C4-2B (cell line): ENCODE results near the gene TTC17.
"Not testable (repeated sequence)": the region's sequence is repeated elsewhere in the genome, so short reads cannot be mapped to it uniquely, and the experiment has no call there.

ENCODE experiments used
- H3K27ac ChIP-seq: fragments of 450-650 bp; 2 replicates; pipeline ENCODE4 v1.5.1; 2017
- CTCF ChIP-seq: fragments of 450-650 bp; conservative IDR thresholded peaks from 2 replicates; pipeline ENCODE4 v1.5.1; 2017; ENCODE audit warnings: mild to moderate bottlenecking
- ZFX ChIP-seq: fragments of 450-650 bp; IDR thresholded peaks from 2 replicates; pipeline ENCODE4 v1.6.1; 2017

TTC17 gene

GRCh38 chr11:43384393-43384792 is 25.7 kb downstream of the TTC17 start:
- TF ChIP-seq CTCF (no peak), ZFX (no peak)
- H3K27ac ChIP-seq = no peak overlapping the region

DNA sequence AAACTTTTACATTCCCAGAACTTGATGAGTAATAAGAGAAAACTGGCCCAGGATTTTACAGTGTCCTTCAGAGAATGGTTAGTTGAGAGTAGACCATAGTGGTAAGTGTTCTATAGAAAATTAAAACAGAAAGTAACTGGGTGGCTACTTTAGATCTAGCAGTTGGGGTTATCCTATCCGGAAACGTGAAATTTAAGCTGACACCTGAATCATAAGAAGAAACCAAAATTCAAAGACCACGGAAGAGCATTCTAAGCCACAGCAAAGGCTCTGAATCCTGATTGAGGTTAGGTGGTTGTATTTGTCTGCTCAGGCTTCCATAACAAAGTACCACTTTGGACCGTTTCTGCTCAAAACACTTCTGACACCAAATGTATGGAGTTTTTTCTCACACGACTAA is 34.0 kb downstream of the TTC17 start:
- TF ChIP-seq ZFX (no peak), CTCF (no peak)
- no peak overlapping the region for H3K27ac ChIP-seq

- TF ChIP-seq CTCF (no peak), ZFX (no peak)
- H3K27ac ChIP-seq = no peak overlapping the region
Observed at GRCh38 chr11:43393765-43394355, 35.1 kb downstream of the TTC17 start.

- H3K27ac ChIP-seq = no peak overlapping the region
- TF ChIP-seq ZFX = no peak
- TF ChIP-seq CTCF = no peak
Observed at GRCh38 chr11:43396617-43397016, 37.9 kb downstream of the TTC17 start.

GRCh38 chr11:43397251-43397650 is 38.5 kb downstream of the TTC17 start:
- H3K27ac ChIP-seq = no peak overlapping the region
- TF ChIP-seq CTCF (no peak), ZFX (no peak)

- no peak overlapping the region for H3K27ac ChIP-seq
- TF ChIP-seq ZFX (no peak), CTCF (no peak)
Observed at GRCh38 chr11:43399983-43400630, 41.4 kb downstream of the TTC17 start.

DNA sequence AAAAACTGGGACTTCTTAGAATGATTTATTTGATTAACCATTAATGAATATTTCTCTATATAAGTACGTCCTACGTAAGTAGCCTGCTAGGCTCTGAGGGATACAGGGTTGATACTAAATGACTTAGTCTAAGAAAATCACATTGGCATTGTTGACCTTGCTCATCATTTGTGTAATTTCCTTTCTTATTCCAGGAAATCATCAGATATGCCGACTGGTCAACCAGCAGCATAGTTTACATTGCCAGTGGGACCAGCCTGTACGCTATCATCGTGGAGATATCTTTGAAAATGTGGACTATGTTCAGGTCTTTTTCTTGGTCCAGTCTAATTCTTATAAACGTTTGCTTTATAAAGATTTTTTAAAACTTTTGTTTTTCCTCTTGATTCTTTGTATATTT is 42.5 kb downstream of the TTC17 start:
- H3K27ac ChIP-seq = no peak overlapping the region
- TF ChIP-seq CTCF = no peak
- TF ChIP-seq ZFX = no peak

DNA sequence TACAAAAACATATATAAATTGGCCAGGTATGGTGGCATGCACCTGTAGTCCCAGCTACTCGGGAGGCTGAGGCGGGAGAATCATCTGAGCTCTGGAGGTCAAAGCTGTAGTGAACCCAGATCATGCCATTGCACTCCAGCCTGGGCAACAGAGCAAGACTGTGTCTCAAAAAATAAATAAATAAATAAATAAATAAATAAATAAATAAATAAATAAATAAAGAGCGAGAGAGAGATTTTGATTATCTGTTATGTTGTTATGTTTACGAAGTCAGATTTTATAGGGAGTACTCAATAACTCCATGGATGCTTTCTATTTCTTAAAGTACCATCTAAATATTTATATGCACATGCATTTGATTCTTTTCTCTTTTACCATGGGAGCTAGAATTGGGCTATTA is 43.1 kb downstream of the TTC17 start:
- H3K27ac ChIP-seq = not testable (repeated sequence)
